ENCODE data around the gene SPDEF. TPM values are rescaled to one million over a fixed set of nuclear protein-coding genes. Genes with fewer than 3 reads are reported as not detected.

SPDEF gene
- total and polyA plus RNA-seq, 2 donors from 2014 or later = 0.19 TPM; not detected in 1

DNA sequence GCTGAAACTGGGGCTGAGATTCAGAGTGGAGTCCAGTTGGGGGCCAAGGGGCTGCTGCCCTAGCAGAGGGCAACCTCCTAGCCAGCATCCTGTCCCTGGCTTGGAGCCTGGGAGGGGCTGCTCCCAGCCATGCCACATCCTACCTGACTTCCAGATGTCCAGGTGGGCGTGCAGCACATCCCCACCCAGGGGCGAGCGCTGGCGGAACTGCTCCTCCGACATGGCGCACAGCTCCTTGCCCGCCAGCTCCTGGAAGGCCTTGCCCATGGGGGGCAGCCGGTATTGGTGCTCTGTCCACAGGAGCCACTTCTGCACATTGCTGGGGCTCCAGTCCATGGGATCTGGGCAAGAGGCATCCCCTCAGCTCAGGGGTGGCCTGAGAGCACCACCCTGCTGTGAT is 15.3 kb downstream of the SPDEF start:
- intact Hi-C loops (cut with DNase I) = no loop called here
- H3K4me3 ChIP-seq (ENCODE audit: low read length in 3 of 3) = no peak overlapping the region
- H3K4me1 ChIP-seq (ENCODE audit: control insufficient read depth in 2 of 3, insufficient read depth in 2 of 3, low read depth in 1 of 3, low read length in 3 of 3) = no peaks in the 10 kb centered on the region
- H3K27ac ChIP-seq (ENCODE audit: low read depth in 2 of 2, low read length in 2 of 2) = no peak overlapping the region
- no peaks in the 10 kb centered on the region for H3K36me3 ChIP-seq (ENCODE audit: control insufficient read depth in 2 of 3, insufficient read depth in 3 of 3, low read length in 3 of 3)
- no peaks in the 10 kb centered on the region for H3K27me3 ChIP-seq (ENCODE audit: control insufficient read depth, insufficient read depth, low read length)
- TF ChIP-seq, protein P1, sequence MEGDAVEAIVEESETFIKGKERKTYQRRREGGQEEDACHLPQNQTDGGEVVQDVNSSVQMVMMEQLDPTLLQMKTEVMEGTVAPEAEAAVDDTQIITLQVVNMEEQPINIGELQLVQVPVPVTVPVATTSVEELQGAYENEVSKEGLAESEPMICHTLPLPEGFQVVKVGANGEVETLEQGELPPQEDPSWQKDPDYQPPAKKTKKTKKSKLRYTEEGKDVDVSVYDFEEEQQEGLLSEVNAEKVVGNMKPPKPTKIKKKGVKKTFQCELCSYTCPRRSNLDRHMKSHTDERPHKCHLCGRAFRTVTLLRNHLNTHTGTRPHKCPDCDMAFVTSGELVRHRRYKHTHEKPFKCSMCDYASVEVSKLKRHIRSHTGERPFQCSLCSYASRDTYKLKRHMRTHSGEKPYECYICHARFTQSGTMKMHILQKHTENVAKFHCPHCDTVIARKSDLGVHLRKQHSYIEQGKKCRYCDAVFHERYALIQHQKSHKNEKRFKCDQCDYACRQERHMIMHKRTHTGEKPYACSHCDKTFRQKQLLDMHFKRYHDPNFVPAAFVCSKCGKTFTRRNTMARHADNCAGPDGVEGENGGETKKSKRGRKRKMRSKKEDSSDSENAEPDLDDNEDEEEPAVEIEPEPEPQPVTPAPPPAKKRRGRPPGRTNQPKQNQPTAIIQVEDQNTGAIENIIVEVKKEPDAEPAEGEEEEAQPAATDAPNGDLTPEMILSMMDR (IDR thresholded peaks at IDR 0.05; ENCODE audit: borderline replicate concordance, extremely low read depth, insufficient read depth) = no peak
- peak in 1 of 5 donors; percentile 45 for DNase-seq
- FAIRE-seq = no peak
- H3K9ac ChIP-seq (ENCODE audit: low read length in 3 of 3) = no peak overlapping the region
- H3K9me3 ChIP-seq (ENCODE audit: control insufficient read depth in 2 of 3, insufficient read depth in 1 of 3, low read length in 3 of 3) = no peaks in the 10 kb centered on the region

DNA sequence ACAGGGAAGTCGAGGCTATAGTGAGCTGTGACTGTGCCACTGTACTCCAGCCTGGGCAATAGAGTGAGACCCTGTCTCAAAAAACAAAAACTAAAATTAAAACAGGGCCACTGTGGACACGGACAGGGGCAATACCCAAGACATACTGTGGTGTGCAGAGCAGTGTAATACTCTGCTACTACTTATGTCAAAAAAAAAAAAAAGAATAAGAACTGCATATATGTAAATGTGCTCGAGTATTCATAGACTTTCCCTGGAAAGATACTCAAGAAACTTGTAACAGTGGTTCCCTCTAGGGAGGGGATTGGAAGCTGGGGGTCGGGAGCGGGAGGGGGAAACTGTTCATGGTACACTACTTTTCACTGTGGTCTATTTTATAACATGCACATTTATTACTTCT is 15.9 kb downstream of the SPDEF start:
- no peak for DNase-seq
- H3K9me3 ChIP-seq (ENCODE audit: control insufficient read depth in 2 of 3, insufficient read depth in 1 of 3, low read length in 3 of 3) = no peaks in the 10 kb centered on the region
- no peak overlapping the region for H3K4me3 ChIP-seq (ENCODE audit: low read length in 3 of 3)
- TF ChIP-seq, protein P1 (IDR thresholded peaks at IDR 0.05; ENCODE audit: borderline replicate concordance, extremely low read depth, insufficient read depth) = no peak
- H3K4me1 ChIP-seq (ENCODE audit: control insufficient read depth in 2 of 3, insufficient read depth in 2 of 3, low read depth in 1 of 3, low read length in 3 of 3) = no peaks in the 10 kb centered on the region
- intact Hi-C loops (cut with DNase I) = no loop called here
- no peaks in the 10 kb centered on the region for H3K27me3 ChIP-seq (ENCODE audit: control insufficient read depth, insufficient read depth, low read length)
- no peak overlapping the region for H3K27ac ChIP-seq (ENCODE audit: low read depth in 2 of 2, low read length in 2 of 2)
- FAIRE-seq = no peak
- H3K36me3 ChIP-seq (ENCODE audit: control insufficient read depth in 2 of 3, insufficient read depth in 3 of 3, low read length in 3 of 3) = no peaks in the 10 kb centered on the region
- no peak overlapping the region for H3K9ac ChIP-seq (ENCODE audit: low read length in 3 of 3)

- H3K9ac ChIP-seq (ENCODE audit: low read length in 3 of 3) = no peak overlapping the region
- DNase-seq (no peak), FAIRE-seq (no peak)
- TF ChIP-seq, protein P1 (IDR thresholded peaks at IDR 0.05; ENCODE audit: borderline replicate concordance, extremely low read depth, insufficient read depth) = no peak
- H3K4me1 ChIP-seq (ENCODE audit: control insufficient read depth in 2 of 3, insufficient read depth in 2 of 3, low read depth in 1 of 3, low read length in 3 of 3) = no peaks in the 10 kb centered on the region
- no peaks in the 10 kb centered on the region for H3K9me3 ChIP-seq (ENCODE audit: control insufficient read depth in 2 of 3, insufficient read depth in 1 of 3, low read length in 3 of 3)
- no peak overlapping the region for H3K4me3 ChIP-seq (ENCODE audit: low read length in 3 of 3)
- H3K27ac ChIP-seq (ENCODE audit: low read depth in 2 of 2, low read length in 2 of 2) = no peak overlapping the region
- intact Hi-C loops (cut with DNase I) = no loop called here
- H3K36me3 ChIP-seq (ENCODE audit: control insufficient read depth in 2 of 3, insufficient read depth in 3 of 3, low read length in 3 of 3) = no peaks in the 10 kb centered on the region
- H3K27me3 ChIP-seq (ENCODE audit: control insufficient read depth, insufficient read depth, low read length) = no peaks in the 10 kb centered on the region
Measured at GRCh38 chr6:34539181-34539580, 16.9 kb downstream of the SPDEF start.

- no peaks in the 10 kb centered on the region for H3K9me3 ChIP-seq (ENCODE audit: control insufficient read depth in 2 of 3, insufficient read depth in 1 of 3, low read length in 3 of 3)
- FAIRE-seq = no peak
- TF ChIP-seq, protein P1 (IDR thresholded peaks at IDR 0.05; ENCODE audit: borderline replicate concordance, extremely low read depth, insufficient read depth) = no peak
- intact Hi-C loops (cut with DNase I) = no loop called here
- H3K4me3 ChIP-seq (ENCODE audit: low read length in 3 of 3) = no peak overlapping the region
- no peak overlapping the region for H3K27ac ChIP-seq (ENCODE audit: low read depth in 2 of 2, low read length in 2 of 2)
- no peaks in the 10 kb centered on the region for H3K27me3 ChIP-seq (ENCODE audit: control insufficient read depth, insufficient read depth, low read length)
- DNase-seq = no peak
- H3K9ac ChIP-seq (ENCODE audit: low read length in 3 of 3) = no peak overlapping the region
- H3K4me1 ChIP-seq (ENCODE audit: control insufficient read depth in 2 of 3, insufficient read depth in 2 of 3, low read depth in 1 of 3, low read length in 3 of 3) = no peaks in the 10 kb centered on the region
- no peaks in the 10 kb centered on the region for H3K36me3 ChIP-seq (ENCODE audit: control insufficient read depth in 2 of 3, insufficient read depth in 3 of 3, low read length in 3 of 3)
Measured at GRCh38 chr6:34538581-34538980, 17.5 kb downstream of the SPDEF start.

Measured in kidney (tissue), 14 donors.